SK-N-MC (cell line): ENCODE measurements around the gene BBLN.
A peak's percentile ranks its signal among the peaks of the same experiment; 100 is the strongest.

Experiments used
- DNase-seq: peaks from one replicate; pipeline ENCODE4 v3.0.0-alpha.2; 2011; ENCODE audit warnings: low read depth, low spot score
- H3K27ac ChIP-seq: fragments of 200-600 bp; sonication (generic); 2 replicates; pipeline ENCODE4 v1.5.1; 2016; ENCODE audit warnings: mixed run types
- H3K36me3 ChIP-seq: fragments of 200-600 bp; sonication (generic); 2 replicates; pipeline ENCODE4 v1.6.1; 2017; ENCODE audit warnings: antibody characterized with exemption, low read length, mixed read lengths; ENCODE audit not compliant: insufficient read depth
- H3K4me3 ChIP-seq: fragments of 200-600 bp; sonication (generic); 2 replicates; pipeline ENCODE4 v1.5.1; 2016
- H3K9ac ChIP-seq: fragments of 200-600 bp; sonication (generic); 2 replicates; pipeline ENCODE4 v1.8.0; 2017; ENCODE audit warnings: mixed run types, mixed read lengths; ENCODE audit not compliant: insufficient read length
- H3K9me3 ChIP-seq: fragments of 200-600 bp; sonication (generic); 2 replicates; pipeline ENCODE4 v1.6.1; 2017; ENCODE audit warnings: low read depth, mild to moderate bottlenecking, antibody characterized with exemption, low read length, moderate library complexity, mixed read lengths
- EZH2 ChIP-seq: fragments of 200-600 bp; sonication (generic); IDR thresholded peaks from one replicate; pipeline ENCODE4 v1.6.1; 2017; ENCODE audit warnings: antibody characterized with exemption
- FOXP2 ChIP-seq: optimal IDR thresholded peaks from 2 replicates; pipeline ENCODE3; 2011; ENCODE audit warnings: mild to moderate bottlenecking, moderate library complexity; ENCODE audit not compliant: insufficient read depth; ENCODE audit errors: extremely low read length, control extremely low read depth
- POLR2AphosphoS5 ChIP-seq: IDR thresholded peaks from 2 replicates; pipeline ENCODE4 v1.6.1; 2012; ENCODE audit warnings: mild to moderate bottlenecking, low read depth, low read length, borderline replicate concordance

BBLN gene

GRCh38 chr9:128161215-128161902 lies 1.3 kb downstream of the BBLN start:
- Histone ChIP-seq H3K36me3 (peaks cover 14% of the 10 kb centered on the region; the same call in 1 of the 2 replicates), H3K27ac (no peak overlapping the region), H3K9ac (peak overlapping the region; percentile 81), H3K4me3 (peak overlapping the region; percentile 95), H3K9me3 (no peaks in the 10 kb centered on the region)
- no peak for DNase-seq
- no peak for TF ChIP-seq FOXP2
- TF ChIP-seq EZH2, result no peak
- TF ChIP-seq POLR2AphosphoS5, result 0 out of 2 replicates have a peak, but pooled peaks have one; percentile 6

GRCh38 chr9:128162215-128163026 lies 2.4 kb downstream of the BBLN start:
- Histone ChIP-seq H3K9ac (no peak overlapping the region), H3K36me3 (peaks cover 24% of the 10 kb centered on the region; the same call in 1 of the 2 replicates), H3K4me3 (no peak overlapping the region), H3K9me3 (no peaks in the 10 kb centered on the region), H3K27ac (no peak overlapping the region)
- no peak for DNase-seq
- TF ChIP-seq EZH2, result no peak
- TF ChIP-seq POLR2AphosphoS5, result no peak
- no peak for TF ChIP-seq FOXP2

DNA sequence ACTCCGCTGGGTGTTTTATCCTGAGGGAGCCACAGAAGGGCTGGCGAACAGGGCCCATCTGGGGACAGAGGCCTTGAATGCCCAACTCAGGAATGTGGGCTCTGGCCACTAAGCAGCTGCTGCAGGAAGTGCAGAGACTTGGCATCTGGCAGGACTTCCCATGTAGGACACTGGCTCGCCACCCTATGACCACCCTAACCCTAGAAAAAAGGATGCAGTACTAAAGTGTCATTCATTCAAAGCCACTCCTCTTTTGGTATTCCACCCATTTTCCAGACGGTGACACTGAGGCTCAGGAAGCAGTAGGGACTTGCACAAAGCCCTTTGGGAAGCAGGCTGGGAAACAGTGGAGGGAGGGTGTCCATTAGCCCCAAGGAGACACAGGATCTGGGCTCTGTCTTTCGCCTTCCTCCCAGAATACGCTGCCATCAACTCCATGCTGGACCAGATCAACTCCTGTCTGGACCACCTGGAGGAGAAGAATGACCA lies 3.0 kb downstream of the BBLN start:
- TF ChIP-seq EZH2 (no peak), POLR2AphosphoS5 (no peak), FOXP2 (no peak)
- no peak for DNase-seq
- Histone ChIP-seq H3K4me3 (no peak overlapping the region), H3K9me3 (no peaks in the 10 kb centered on the region), H3K27ac (no peak overlapping the region), H3K9ac (no peak overlapping the region), H3K36me3 (peaks cover 24% of the 10 kb centered on the region; the same call in 1 of the 2 replicates)

DNA sequence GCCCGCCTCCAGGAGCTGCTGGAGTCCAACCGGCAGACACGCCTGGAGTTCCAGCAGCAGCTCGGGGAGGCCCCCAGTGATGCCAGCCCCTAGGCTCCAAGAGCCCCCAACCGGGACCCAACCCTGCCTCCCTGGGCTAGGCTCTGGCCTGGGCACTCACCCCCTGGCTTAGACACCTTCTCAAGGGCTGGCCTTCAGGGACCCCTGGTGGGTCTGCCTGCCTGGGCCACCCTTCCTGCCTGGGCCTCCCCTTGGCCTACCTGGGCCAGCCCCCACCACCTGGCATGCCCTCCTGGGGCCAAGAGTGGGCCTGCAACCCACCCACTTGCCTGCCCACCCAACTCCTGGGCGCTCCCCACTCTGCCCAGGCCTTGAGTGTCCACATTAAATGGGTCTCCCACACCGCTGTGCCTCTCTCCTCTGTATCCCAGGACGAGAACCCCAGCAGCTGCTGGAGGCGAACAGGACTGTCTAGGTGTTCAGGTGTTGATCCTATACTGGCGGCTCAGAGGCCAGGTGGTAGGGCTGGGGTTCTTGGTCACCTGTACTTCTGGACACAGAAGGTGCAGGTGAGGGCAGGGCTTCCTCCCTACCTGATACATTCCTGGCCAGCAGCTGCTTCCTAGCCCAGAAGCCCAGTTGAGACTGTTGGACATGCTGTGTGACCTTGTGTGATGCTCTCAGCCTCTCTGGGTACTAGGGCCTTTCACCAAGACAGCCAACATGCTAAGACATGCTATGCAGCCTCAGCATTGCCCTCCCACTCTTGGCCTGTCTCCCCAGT lies 3.6 kb downstream of the BBLN start:
- no peak for TF ChIP-seq FOXP2
- TF ChIP-seq POLR2AphosphoS5, result no peak
- no peak for TF ChIP-seq EZH2
- Histone ChIP-seq H3K36me3 (peaks cover 27% of the 10 kb centered on the region; the same call in 1 of the 2 replicates), H3K27ac (no peak overlapping the region), H3K9me3 (no peaks in the 10 kb centered on the region), H3K9ac (no peak overlapping the region), H3K4me3 (no peak overlapping the region)
- no peak for DNase-seq

DNA sequence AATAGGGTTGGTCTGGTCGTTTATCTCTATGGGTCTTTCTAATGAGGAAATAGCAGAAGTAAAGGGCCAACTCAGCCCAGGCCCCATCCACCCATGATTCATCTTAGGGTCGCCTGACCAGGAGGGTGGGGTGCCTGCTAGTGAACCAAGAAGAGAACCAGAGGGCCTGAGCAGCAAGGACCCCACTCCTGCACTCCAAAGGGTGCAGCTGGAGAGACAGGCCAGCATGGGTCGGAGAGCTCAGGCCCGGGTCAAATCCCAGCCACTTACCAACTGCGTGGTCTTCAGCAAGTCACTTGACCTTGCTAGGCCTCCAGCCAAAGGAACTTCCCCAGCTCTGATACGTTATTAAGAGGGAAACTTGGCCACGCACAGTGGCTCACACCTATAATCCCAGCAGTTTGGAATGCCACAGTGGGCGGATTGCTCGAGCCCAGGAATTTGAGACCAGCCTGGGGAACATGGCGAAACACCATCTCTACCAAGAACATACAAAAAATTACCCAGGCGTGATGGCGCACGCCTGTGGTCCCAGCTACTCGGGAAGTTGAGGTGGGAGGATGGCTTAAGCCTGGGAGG lies 4.3 kb downstream of the BBLN start:
- no peak for DNase-seq
- Histone ChIP-seq H3K27ac (no peak overlapping the region), H3K36me3 (peaks cover 32% of the 10 kb centered on the region; the same call in 1 of the 2 replicates), H3K9me3 (no peaks in the 10 kb centered on the region), H3K4me3 (no peak overlapping the region), H3K9ac (no peak overlapping the region)
- TF ChIP-seq POLR2AphosphoS5 (no peak), EZH2 (no peak), FOXP2 (no peak)

GRCh38 chr9:128166169-128166568 lies 6.1 kb downstream of the BBLN start:
- Histone ChIP-seq H3K9me3 (no peaks in the 10 kb centered on the region), H3K4me3 (no peak overlapping the region), H3K36me3 (peaks cover 40% of the 10 kb centered on the region; the same call in 1 of the 2 replicates), H3K9ac (no peak overlapping the region), H3K27ac (no peak overlapping the region)
- TF ChIP-seq POLR2AphosphoS5, result no peak
- no peak for TF ChIP-seq FOXP2
- no peak for TF ChIP-seq EZH2
- no peak for DNase-seq

DNA sequence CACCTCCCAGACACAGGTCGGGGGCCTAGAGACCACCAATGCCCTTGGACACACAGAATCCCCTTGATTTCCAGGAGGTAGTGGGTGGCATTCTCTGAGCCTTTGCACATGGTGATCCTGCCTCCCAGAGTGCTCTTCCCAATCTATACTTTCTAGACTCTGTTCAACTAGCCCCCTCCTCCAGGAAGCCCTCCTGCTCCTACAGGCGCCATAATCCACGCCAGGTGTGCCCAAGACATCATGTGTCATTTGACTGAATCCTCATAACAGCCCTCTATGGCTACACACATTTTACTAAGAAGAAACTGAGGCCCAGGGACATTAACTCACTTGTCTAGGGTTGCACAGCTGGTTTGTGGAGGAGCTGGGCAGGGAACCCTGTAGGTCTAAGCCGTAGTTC lies 7.1 kb downstream of the BBLN start:
- DNase-seq, result no peak
- no peak for TF ChIP-seq FOXP2
- TF ChIP-seq POLR2AphosphoS5, result no peak
- no peak for TF ChIP-seq EZH2
- H3K9ac ChIP-seq, result no peak overlapping the region
- H3K36me3 ChIP-seq, result peaks cover 40% of the 10 kb centered on the region; the same call in 1 of the 2 replicates
- no peak overlapping the region for H3K27ac ChIP-seq
- no peaks in the 10 kb centered on the region for H3K9me3 ChIP-seq
- H3K4me3 ChIP-seq, result no peak overlapping the region

DNA sequence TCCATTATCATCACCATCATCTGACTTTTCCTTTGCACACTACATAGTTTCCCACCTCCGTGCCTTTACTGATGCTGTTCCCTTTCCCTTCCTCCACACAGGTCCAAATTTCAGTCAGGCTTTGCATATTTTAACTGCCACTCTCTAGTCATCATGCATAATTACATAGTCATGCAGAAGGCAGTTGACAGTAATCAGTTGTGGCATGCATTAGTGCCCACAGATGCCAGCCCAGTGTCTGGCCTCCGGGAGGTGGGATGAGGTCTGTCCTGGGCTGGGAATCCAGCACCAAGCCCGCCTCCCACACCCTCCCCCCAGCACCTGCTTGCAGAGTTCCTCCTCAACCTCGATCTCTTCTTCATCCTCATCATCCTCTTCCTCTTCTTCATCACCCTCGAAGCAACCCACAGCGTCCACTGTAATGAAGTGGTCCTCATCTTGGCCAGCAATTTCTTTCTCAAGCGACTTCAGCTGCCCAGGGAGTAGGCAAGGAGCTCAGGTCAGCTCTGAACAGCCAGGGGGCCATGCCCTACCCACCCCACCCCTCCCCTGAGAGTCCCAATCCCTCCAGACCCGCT lies 8.8 kb downstream of the BBLN start:
- Histone ChIP-seq H3K9ac (no peak overlapping the region), H3K27ac (no peak overlapping the region), H3K9me3 (no peaks in the 10 kb centered on the region), H3K36me3 (peaks cover 34% of the 10 kb centered on the region; the same call in 1 of the 2 replicates), H3K4me3 (no peak overlapping the region)
- no peak for DNase-seq
- TF ChIP-seq FOXP2 (no peak), POLR2AphosphoS5 (no peak), EZH2 (no peak)
